WTC11 (cell line): ENCODE results near the gene FOXK1. TPM values are rescaled to one million over a fixed set of nuclear protein-coding genes. Genes with fewer than 3 reads are reported as not detected.

Experiments
- ATAC-seq: fragments of 200-7000 bp; cut with Tn5 transposase; 2 replicates; pipeline ENCODE4 v1.10.0; 2021; ENCODE audit warnings: mild to moderate bottlenecking, moderate library complexity
- CTCF ChIA-PET: fragments of 300-600 bp; sonication (Branson Sonifier 250); formaldehyde crosslinking; loops from one replicate; lab custom pipeline; 2021; ENCODE audit warnings: antibody characterized with exemption; lab: Charles Lee
- POLR2A ChIA-PET: fragments of 350-600 bp; sonication (Branson Sonifier 250); formaldehyde crosslinking; loops from one replicate; lab custom pipeline; 2021; ENCODE audit warnings: antibody characterized with exemption; lab: Charles Lee
- DNase-seq: peaks from one replicate; pipeline ENCODE4 v3.0.0; 2021; ENCODE audit warnings: low spot score
- H3K27ac Mint-ChIP-seq: 2 replicates; pipeline ENCODE4 v1.8.0; 2021; ENCODE audit warnings: mixed read lengths
- H3K27me3 Mint-ChIP-seq: 2 replicates; pipeline ENCODE4 v1.8.0; 2021; ENCODE audit warnings: low read depth, mild to moderate bottlenecking, moderate library complexity, mixed read lengths
- H3K36me3 Mint-ChIP-seq: 2 replicates; pipeline ENCODE4 v1.8.0; 2021; ENCODE audit warnings: mixed read lengths
- H3K4me1 Mint-ChIP-seq: 2 replicates; pipeline ENCODE4 v1.8.0; 2022; ENCODE audit warnings: mixed read lengths
- H3K4me3 Mint-ChIP-seq: 2 replicates; pipeline ENCODE4 v1.8.0; 2021; ENCODE audit warnings: mild to moderate bottlenecking, moderate library complexity, mixed read lengths
- H3K9me3 Mint-ChIP-seq: 2 replicates; pipeline ENCODE4 v1.8.0; 2021; ENCODE audit warnings: mixed read lengths
- AFF4 ChIP-seq: sonication (generic); formaldehyde crosslinking; IDR thresholded peaks from 2 replicates; pipeline ENCODE4 v1.8.1; 2023; ENCODE audit warnings: mild to moderate bottlenecking, missing genetic modification reagents, borderline replicate concordance
- ARID4B ChIP-seq: sonication (generic); formaldehyde crosslinking; IDR thresholded peaks from 2 replicates; pipeline ENCODE4 v1.8.0; 2023; ENCODE audit warnings: missing genetic modification reagents, mild to moderate bottlenecking, borderline replicate concordance
- E2F5 ChIP-seq: sonication (generic); formaldehyde crosslinking; IDR thresholded peaks from 2 replicates; pipeline ENCODE4 v1.8.1; 2022; ENCODE audit warnings: mild to moderate bottlenecking, moderate library complexity, missing genetic modification reagents
- ERG ChIP-seq: fragments of 250-450 bp; sonication (Bioruptor Pico); IDR thresholded peaks from 2 replicates; pipeline ENCODE4 v1.8.0; 2021; ENCODE audit warnings: mild to moderate bottlenecking
- NFE2L1 ChIP-seq: sonication (generic); formaldehyde crosslinking; IDR thresholded peaks from 2 replicates; pipeline ENCODE4 v1.8.1; 2023; ENCODE audit warnings: missing genetic modification reagents
- NR1H2 ChIP-seq: sonication (generic); formaldehyde crosslinking; IDR thresholded peaks from 2 replicates; pipeline ENCODE4 v1.9.0; 2021; ENCODE audit warnings: mild to moderate bottlenecking, moderate library complexity, missing genetic modification reagents
- PRRX2 ChIP-seq: fragments of 250-450 bp; sonication (Bioruptor Pico); IDR thresholded peaks from 2 replicates; pipeline ENCODE4 v1.8.0; 2021; ENCODE audit warnings: mild to moderate bottlenecking
- RORB ChIP-seq: fragments of 250-450 bp; sonication (Bioruptor Pico); IDR thresholded peaks from 2 replicates; pipeline ENCODE4 v1.9.0; 2021; ENCODE audit warnings: mild to moderate bottlenecking
- SMAD4 ChIP-seq: sonication (generic); formaldehyde crosslinking; IDR thresholded peaks from 2 replicates; pipeline ENCODE4 v1.8.0; 2022; ENCODE audit warnings: mild to moderate bottlenecking, missing genetic modification reagents
- ZBTB21 ChIP-seq: sonication (generic); formaldehyde crosslinking; IDR thresholded peaks from 2 replicates; pipeline ENCODE4 v1.8.1; 2023; ENCODE audit warnings: mild to moderate bottlenecking, missing genetic modification reagents, borderline replicate concordance
- ZNF121 ChIP-seq: sonication (generic); formaldehyde crosslinking; IDR thresholded peaks from 2 replicates; pipeline ENCODE4 v1.8.0; 2023; ENCODE audit warnings: missing genetic modification reagents
- ZNF263 ChIP-seq: sonication (generic); formaldehyde crosslinking; IDR thresholded peaks from 2 replicates; pipeline ENCODE4 v1.8.1; 2022; ENCODE audit warnings: low read depth, mild to moderate bottlenecking, moderate library complexity, missing genetic modification reagents
- total RNA-seq: library from RNA; stranded (reverse); gene quantifications from 3 replicates; pipeline ENCODE4 v1.2.3, GENCODE V29; 2021
- TF ChIP-seq, protein P1 (sequence below): sonication (generic); formaldehyde crosslinking; IDR thresholded peaks from 2 replicates; pipeline ENCODE4 v1.8.1; 2023; ENCODE audit warnings: mild to moderate bottlenecking, missing genetic modification reagents, moderate library complexity
- TF ChIP-seq, protein P2 (sequence below): sonication (generic); formaldehyde crosslinking; IDR thresholded peaks from 2 replicates; pipeline ENCODE4 v1.8.0; 2022; ENCODE audit warnings: mild to moderate bottlenecking, missing genetic modification reagents
- TF ChIP-seq, protein P3 (sequence below): fragments of 250-450 bp; sonication (Bioruptor Pico); IDR thresholded peaks from 2 replicates; pipeline ENCODE4 v2.1.2; 2022; ENCODE audit warnings: mild to moderate bottlenecking, moderate library complexity
- TF ChIP-seq, protein P4 (sequence below): sonication (generic); formaldehyde crosslinking; IDR thresholded peaks from 2 replicates; pipeline ENCODE4 v1.8.0; 2022; ENCODE audit warnings: mild to moderate bottlenecking, missing genetic modification reagents

The FOXK1 gene
- total RNA-seq, 1 experiment from 2014 or later = 21.9 TPM

DNA sequence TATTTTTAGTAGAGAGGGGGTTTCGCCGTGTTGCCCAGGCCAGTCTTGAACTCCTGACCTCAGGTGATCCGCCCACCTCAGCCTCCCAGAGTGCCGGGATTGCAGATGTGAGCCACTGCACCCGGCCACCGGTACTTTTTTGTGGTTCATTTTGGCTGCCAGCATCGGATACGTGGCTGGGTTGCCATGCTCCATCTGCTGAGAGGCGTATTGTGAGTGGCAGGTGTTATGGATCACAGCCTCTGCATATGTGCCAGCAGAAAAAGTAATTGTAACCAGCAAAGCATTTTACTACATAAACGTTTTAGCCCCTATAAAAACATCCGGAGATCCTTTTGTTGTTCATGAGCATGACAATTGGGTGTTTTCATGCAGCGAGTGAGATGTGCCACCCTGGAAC is 7.1 kb downstream of the FOXK1 start:
- no peak for TF ChIP-seq PRRX2 (CRISPR knock-in tag)
- TF ChIP-seq ZBTB21 = no peak
- TF ChIP-seq ZNF121 = no peak
- TF ChIP-seq, protein P1, sequence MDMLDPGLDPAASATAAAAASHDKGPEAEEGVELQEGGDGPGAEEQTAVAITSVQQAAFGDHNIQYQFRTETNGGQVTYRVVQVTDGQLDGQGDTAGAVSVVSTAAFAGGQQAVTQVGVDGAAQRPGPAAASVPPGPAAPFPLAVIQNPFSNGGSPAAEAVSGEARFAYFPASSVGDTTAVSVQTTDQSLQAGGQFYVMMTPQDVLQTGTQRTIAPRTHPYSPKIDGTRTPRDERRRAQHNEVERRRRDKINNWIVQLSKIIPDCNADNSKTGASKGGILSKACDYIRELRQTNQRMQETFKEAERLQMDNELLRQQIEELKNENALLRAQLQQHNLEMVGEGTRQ (CRISPR knock-in tag) = no peak
- TF ChIP-seq, protein P2, sequence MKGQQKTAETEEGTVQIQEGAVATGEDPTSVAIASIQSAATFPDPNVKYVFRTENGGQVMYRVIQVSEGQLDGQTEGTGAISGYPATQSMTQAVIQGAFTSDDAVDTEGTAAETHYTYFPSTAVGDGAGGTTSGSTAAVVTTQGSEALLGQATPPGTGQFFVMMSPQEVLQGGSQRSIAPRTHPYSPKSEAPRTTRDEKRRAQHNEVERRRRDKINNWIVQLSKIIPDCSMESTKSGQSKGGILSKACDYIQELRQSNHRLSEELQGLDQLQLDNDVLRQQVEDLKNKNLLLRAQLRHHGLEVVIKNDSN (CRISPR knock-in tag) = no peak
- TF ChIP-seq ARID4B (CRISPR knock-in tag) = no peak
- TF ChIP-seq ERG = no peak
- TF ChIP-seq, protein P3, sequence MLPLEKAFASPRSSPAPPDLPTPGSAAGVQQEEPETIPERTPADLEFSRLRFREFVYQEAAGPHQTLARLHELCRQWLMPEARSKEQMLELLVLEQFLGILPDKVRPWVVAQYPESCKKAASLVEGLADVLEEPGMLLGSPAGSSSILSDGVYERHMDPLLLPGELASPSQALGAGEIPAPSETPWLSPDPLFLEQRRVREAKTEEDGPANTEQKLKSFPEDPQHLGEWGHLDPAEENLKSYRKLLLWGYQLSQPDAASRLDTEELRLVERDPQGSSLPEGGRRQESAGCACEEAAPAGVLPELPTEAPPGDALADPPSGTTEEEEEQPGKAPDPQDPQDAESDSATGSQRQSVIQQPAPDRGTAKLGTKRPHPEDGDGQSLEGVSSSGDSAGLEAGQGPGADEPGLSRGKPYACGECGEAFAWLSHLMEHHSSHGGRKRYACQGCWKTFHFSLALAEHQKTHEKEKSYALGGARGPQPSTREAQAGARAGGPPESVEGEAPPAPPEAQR = no peak
- no peak for TF ChIP-seq SMAD4 (CRISPR knock-in tag)
- TF ChIP-seq, protein P4, sequence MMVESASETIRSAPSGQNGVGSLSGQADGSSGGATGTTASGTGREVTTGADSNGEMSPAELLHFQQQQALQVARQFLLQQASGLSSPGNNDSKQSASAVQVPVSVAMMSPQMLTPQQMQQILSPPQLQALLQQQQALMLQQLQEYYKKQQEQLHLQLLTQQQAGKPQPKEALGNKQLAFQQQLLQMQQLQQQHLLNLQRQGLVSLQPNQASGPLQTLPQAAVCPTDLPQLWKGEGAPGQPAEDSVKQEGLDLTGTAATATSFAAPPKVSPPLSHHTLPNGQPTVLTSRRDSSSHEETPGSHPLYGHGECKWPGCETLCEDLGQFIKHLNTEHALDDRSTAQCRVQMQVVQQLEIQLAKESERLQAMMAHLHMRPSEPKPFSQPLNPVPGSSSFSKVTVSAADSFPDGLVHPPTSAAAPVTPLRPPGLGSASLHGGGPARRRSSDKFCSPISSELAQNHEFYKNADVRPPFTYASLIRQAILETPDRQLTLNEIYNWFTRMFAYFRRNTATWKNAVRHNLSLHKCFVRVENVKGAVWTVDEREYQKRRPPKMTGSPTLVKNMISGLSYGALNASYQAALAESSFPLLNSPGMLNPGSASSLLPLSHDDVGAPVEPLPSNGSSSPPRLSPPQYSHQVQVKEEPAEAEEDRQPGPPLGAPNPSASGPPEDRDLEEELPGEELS (CRISPR knock-in tag) = no peak
- TF ChIP-seq RORB (CRISPR knock-in tag) = no peak
- no peak for TF ChIP-seq ZNF263 (CRISPR knock-in tag)
- Mint-ChIP-seq H3K27ac (no peak overlapping the region), H3K4me3 (no peak overlapping the region), H3K27me3 (no peaks in the 10 kb centered on the region; the same call in 1 of the 2 replicates), H3K36me3 (no peaks in the 10 kb centered on the region), H3K9me3 (no peaks in the 10 kb centered on the region), H3K4me1 (peaks cover 17% of the 10 kb centered on the region)
- ChIA-PET CTCF (no interaction called here), POLR2A (no interaction called here)
- ATAC-seq (no peak), DNase-seq (no peak)

DNA sequence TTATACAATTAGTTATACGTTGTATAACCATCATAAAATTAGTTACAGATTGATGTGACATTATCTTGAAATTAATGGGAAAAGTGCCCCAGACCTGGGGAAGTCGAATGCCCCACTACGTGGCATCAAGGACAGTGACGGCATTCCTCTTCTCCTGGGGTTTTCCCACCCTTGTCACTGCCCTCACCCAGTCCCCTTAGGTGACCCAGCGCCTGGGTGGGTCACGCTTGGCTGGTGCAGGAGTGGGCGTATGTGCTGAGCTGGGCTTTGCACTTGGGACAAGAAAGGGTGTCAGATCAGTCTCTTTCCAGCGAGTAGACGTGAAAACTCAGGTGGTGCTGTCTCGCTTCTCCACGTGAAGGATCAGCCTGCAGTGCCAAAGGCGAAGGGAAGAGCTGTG is 7.6 kb downstream of the FOXK1 start:
- POLR2A ChIA-PET = no interaction called here
- DNase-seq (no peak), ATAC-seq (no peak)
- Mint-ChIP-seq H3K27me3 (no peaks in the 10 kb centered on the region), H3K4me3 (no peak overlapping the region), H3K27ac (no peak overlapping the region), H3K4me1 (peaks cover 12% of the 10 kb centered on the region), H3K36me3 (no peaks in the 10 kb centered on the region), H3K9me3 (no peaks in the 10 kb centered on the region)
- CTCF ChIA-PET = interaction anchor here (0.6 to 1.1 kb wide), 2 partner anchors 58 to 103 kb away, joined by 3 to 5 read pairs; no protein-coding TSS in a partner anchor
- TF ChIP-seq NR1H2 (CRISPR knock-in tag) (no peak), NFE2L1 (CRISPR knock-in tag) (no peak), AFF4 (CRISPR knock-in tag) (no peak), E2F5 (CRISPR knock-in tag) (no peak)
